Neural cell (in vitro differentiated cells): ENCODE results near the gene CEP350. TPM values are rescaled to one million over a fixed set of nuclear protein-coding genes. Genes with fewer than 3 reads are reported as not detected.
A peak's percentile ranks its signal among the peaks of the same experiment; 100 is the strongest.

Source experiments
- H2AFZ ChIP-seq: fragments of 200-600, 300-800 bp; sonication (generic), shearing (Covaris generic); 2 replicates; pipeline ENCODE4 v1.6.0; 2014; ENCODE audit warnings: low read depth, mild to moderate bottlenecking, antibody characterized with exemption, low read length, moderate library complexity
- H3F3A ChIP-seq: fragments of 200-600 bp; shearing (Covaris generic); 2 replicates; pipeline ENCODE4 v1.6.1; 2016; ENCODE audit warnings: mild to moderate bottlenecking, moderate library complexity, mixed read lengths, antibody characterized with exemption, low read length; ENCODE audit not compliant: insufficient read depth, poor library complexity, severe bottlenecking
- H3K27ac ChIP-seq: fragments of 200-600, 300-800 bp; sonication (generic), shearing (Covaris generic); 2 replicates; pipeline ENCODE4 v1.5.1; 2014; ENCODE audit warnings: mild to moderate bottlenecking, low read length, moderate library complexity
- H3K27me3 ChIP-seq: fragments of 300-800, 200-600 bp; sonication (generic), shearing (Covaris generic); 2 replicates; pipeline ENCODE4 v1.6.0; 2014; ENCODE audit warnings: mild to moderate bottlenecking, low read depth, low read length, moderate library complexity; ENCODE audit not compliant: insufficient read depth
- H3K36me3 ChIP-seq: fragments of 300-800, 200-600 bp; sonication (generic), shearing (Covaris generic); 2 replicates; pipeline ENCODE4 v1.5.1; 2014; ENCODE audit warnings: mild to moderate bottlenecking, antibody characterized with exemption, low read length, moderate library complexity; ENCODE audit not compliant: insufficient read depth
- H3K4me2 ChIP-seq: fragments of 300-800, 200-600 bp; sonication (generic), shearing (Covaris generic); 2 replicates; pipeline ENCODE4 v1.6.0; 2014; ENCODE audit warnings: mild to moderate bottlenecking, low read length
- H3K4me3 ChIP-seq: fragments of 300-800, 200-600 bp; sonication (generic), shearing (Covaris generic); 2 replicates; pipeline ENCODE4 v1.5.1; 2014; ENCODE audit warnings: mild to moderate bottlenecking, low read length, moderate library complexity
- H3K79me2 ChIP-seq: fragments of 200-600 bp; shearing (Covaris generic); replicated peaks from 2 replicates; pipeline ENCODE4 v1.6.0; 2014; ENCODE audit warnings: mild to moderate bottlenecking, low read length, moderate library complexity; ENCODE audit not compliant: insufficient read depth
- H3K9ac ChIP-seq: fragments of 300-800, 200-600 bp; sonication (generic), shearing (Covaris generic); 2 replicates; pipeline ENCODE4 v1.6.1; 2016; ENCODE audit warnings: mild to moderate bottlenecking, low read length, mixed read lengths
- H3K9me2 ChIP-seq: fragments of 200-600 bp; shearing (Covaris generic); 2 replicates; pipeline ENCODE4 v1.6.1; 2016; ENCODE audit warnings: mild to moderate bottlenecking, low read length, mixed read lengths; ENCODE audit not compliant: insufficient read depth
- H3K9me3 ChIP-seq: fragments of 200-600, 300-800 bp; sonication (generic), shearing (Covaris generic); 2 replicates; pipeline ENCODE4 v1.6.1; 2016; ENCODE audit warnings: mild to moderate bottlenecking, mixed run types, low read length, moderate library complexity, mixed read lengths
- H4K20me1 ChIP-seq: fragments of 200-600 bp; shearing (Covaris generic); 2 replicates; pipeline ENCODE4 v1.6.1; 2016; ENCODE audit warnings: mild to moderate bottlenecking, mixed run types; ENCODE audit not compliant: insufficient read depth
- CTCF ChIP-seq: fragments of 450-650 bp; IDR thresholded peaks from 2 replicates; pipeline ENCODE4 v1.5.1; 2014; ENCODE audit warnings: antibody characterized with exemption, mild to moderate bottlenecking, moderate library complexity; ENCODE audit not compliant: poor library complexity, severe bottlenecking
- EP300 ChIP-seq: fragments of 450-650 bp; conservative IDR thresholded peaks from 2 replicates; pipeline ENCODE4 v1.6.1; 2014; ENCODE audit warnings: antibody characterized with exemption, mild to moderate bottlenecking, moderate library complexity; ENCODE audit not compliant: poor library complexity, severe bottlenecking
- EZH2 ChIP-seq: fragments of 200-600, 300-800 bp; shearing (Covaris generic), sonication (generic); IDR thresholded peaks from 2 replicates; pipeline ENCODE4 v1.6.1; 2014; ENCODE audit warnings: antibody characterized with exemption, low read length, borderline replicate concordance, mild to moderate bottlenecking; ENCODE audit not compliant: insufficient read depth, poor library complexity, severe bottlenecking
- MXI1 ChIP-seq: fragments of 450-650 bp; conservative IDR thresholded peaks from 2 replicates; pipeline ENCODE4 v1.6.1; 2014; ENCODE audit warnings: antibody characterized with exemption, mild to moderate bottlenecking; ENCODE audit not compliant: poor library complexity, severe bottlenecking
- POLR2AphosphoS5 ChIP-seq: IDR thresholded peaks from 2 replicates; pipeline ENCODE4 v1.6.1; 2012
- RAD21 ChIP-seq: fragments of 450-650 bp; conservative IDR thresholded peaks from 2 replicates; pipeline ENCODE4 v1.6.1; 2014; ENCODE audit warnings: antibody characterized with exemption, mild to moderate bottlenecking, moderate library complexity
- SMC3 ChIP-seq: fragments of 450-650 bp; conservative IDR thresholded peaks from 2 replicates; pipeline ENCODE4 v1.6.1; 2014; ENCODE audit warnings: antibody characterized with exemption, mild to moderate bottlenecking, moderate library complexity; ENCODE audit not compliant: poor library complexity
- TAF1 ChIP-seq: IDR thresholded peaks from 2 replicates; pipeline ENCODE4 v1.6.1; 2012; ENCODE audit warnings: low read depth
- polyA plus RNA-seq: library from polyadenylated mRNA; depleted of rRNA; stranded (reverse); fragments of >200 nt; gene quantifications from 2 replicates; pipeline ENCODE4 v1.2.3, GENCODE V29; 2014
- TF ChIP-seq, protein P1 (sequence below): IDR thresholded peaks from 2 replicates; pipeline ENCODE4 v1.6.1; 2012; ENCODE audit warnings: borderline replicate concordance

CEP350 gene
- polyA plus RNA-seq, 1 donor from 2014 or later = 28.1 TPM

GRCh38 chr1:179950651-179951050 lies 4.0 kb upstream of the CEP350 start:
- H3K4me2 ChIP-seq = no peak overlapping the region
- H3K36me3 ChIP-seq = no peaks in the 10 kb centered on the region
- TF ChIP-seq MXI1 (no peak), CTCF (no peak), TAF1 (no peak), EP300 (no peak), RAD21 (no peak)
- no peak overlapping the region for H3K9ac ChIP-seq
- no peaks in the 10 kb centered on the region for H3K9me3 ChIP-seq
- no peaks in the 10 kb centered on the region for H4K20me1 ChIP-seq
- no peak overlapping the region for H3K4me3 ChIP-seq
- no peak overlapping the region for H2AFZ ChIP-seq
- H3K27me3 ChIP-seq = no peaks in the 10 kb centered on the region
- peaks cover 6% of the 10 kb centered on the region for H3K79me2 ChIP-seq
- no peak overlapping the region for H3K27ac ChIP-seq
- H3F3A ChIP-seq = peaks cover 6% of the 10 kb centered on the region
- H3K9me2 ChIP-seq = no peaks in the 10 kb centered on the region

DNA sequence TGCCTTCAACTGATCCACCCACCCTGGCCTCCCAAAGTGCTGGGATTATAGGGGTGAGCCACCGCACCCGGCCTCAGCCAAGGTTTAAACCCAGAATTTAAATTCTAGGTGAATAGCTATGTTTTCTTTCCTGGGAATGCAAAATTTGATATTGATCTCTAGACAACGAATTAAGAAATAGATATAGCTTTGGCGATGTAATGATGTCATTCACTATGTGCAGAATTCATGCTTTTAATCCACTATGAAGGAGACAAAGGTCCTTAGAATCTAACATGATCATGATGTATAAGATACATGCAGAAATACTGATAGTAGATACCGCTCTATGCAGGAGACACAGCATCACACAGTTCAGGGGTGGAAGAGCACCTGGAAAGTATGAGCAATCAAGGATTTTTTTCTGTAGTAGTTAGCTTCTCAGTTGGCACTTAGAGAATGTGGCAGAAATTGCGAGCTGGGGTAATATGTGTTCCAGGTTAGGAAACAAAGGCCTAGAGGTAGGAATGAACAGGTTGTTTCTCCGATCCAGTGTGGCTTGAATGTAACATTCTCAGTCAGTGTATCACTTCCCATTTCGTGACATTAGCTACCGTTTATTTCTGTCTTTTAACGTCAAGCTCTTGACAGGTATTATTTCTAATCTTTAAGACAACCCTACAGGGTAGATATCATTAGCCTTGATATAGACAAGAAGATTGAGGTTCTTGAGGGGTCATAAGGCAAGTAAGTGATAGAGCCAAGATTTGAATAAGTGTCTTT lies 3.0 kb upstream of the CEP350 start:
- no peak overlapping the region for H3K9ac ChIP-seq
- no peaks in the 10 kb centered on the region for H3K27me3 ChIP-seq
- peaks cover 15% of the 10 kb centered on the region for H3K79me2 ChIP-seq
- H3K9me2 ChIP-seq = no peaks in the 10 kb centered on the region
- H3K36me3 ChIP-seq = no peaks in the 10 kb centered on the region
- TF ChIP-seq EP300 (peak; percentile 22), POLR2AphosphoS5 (no peak)
- H3F3A ChIP-seq = peaks cover 6% of the 10 kb centered on the region
- peak overlapping the region; percentile 4 for H3K27ac ChIP-seq
- no peak overlapping the region for H3K4me3 ChIP-seq
- H4K20me1 ChIP-seq = no peaks in the 10 kb centered on the region
- no peak overlapping the region for H3K4me2 ChIP-seq
- H3K9me3 ChIP-seq = no peaks in the 10 kb centered on the region
- H2AFZ ChIP-seq = no peak overlapping the region

- Histone ChIP-seq H3F3A (peaks cover 6% of the 10 kb centered on the region), H3K27ac (no peak overlapping the region), H3K9me2 (no peaks in the 10 kb centered on the region), H3K36me3 (no peaks in the 10 kb centered on the region), H3K9me3 (no peaks in the 10 kb centered on the region), H2AFZ (no peak overlapping the region), H4K20me1 (no peaks in the 10 kb centered on the region), H3K4me3 (no peak overlapping the region), H3K27me3 (no peaks in the 10 kb centered on the region), H3K9ac (no peak overlapping the region), H3K4me2 (no peak overlapping the region), H3K79me2 (peaks cover 21% of the 10 kb centered on the region)
- TF ChIP-seq MXI1 (no peak), EP300 (no peak), EZH2 (no peak), POLR2AphosphoS5 (no peak), SMC3 (no peak)
- TF ChIP-seq, protein P1, sequence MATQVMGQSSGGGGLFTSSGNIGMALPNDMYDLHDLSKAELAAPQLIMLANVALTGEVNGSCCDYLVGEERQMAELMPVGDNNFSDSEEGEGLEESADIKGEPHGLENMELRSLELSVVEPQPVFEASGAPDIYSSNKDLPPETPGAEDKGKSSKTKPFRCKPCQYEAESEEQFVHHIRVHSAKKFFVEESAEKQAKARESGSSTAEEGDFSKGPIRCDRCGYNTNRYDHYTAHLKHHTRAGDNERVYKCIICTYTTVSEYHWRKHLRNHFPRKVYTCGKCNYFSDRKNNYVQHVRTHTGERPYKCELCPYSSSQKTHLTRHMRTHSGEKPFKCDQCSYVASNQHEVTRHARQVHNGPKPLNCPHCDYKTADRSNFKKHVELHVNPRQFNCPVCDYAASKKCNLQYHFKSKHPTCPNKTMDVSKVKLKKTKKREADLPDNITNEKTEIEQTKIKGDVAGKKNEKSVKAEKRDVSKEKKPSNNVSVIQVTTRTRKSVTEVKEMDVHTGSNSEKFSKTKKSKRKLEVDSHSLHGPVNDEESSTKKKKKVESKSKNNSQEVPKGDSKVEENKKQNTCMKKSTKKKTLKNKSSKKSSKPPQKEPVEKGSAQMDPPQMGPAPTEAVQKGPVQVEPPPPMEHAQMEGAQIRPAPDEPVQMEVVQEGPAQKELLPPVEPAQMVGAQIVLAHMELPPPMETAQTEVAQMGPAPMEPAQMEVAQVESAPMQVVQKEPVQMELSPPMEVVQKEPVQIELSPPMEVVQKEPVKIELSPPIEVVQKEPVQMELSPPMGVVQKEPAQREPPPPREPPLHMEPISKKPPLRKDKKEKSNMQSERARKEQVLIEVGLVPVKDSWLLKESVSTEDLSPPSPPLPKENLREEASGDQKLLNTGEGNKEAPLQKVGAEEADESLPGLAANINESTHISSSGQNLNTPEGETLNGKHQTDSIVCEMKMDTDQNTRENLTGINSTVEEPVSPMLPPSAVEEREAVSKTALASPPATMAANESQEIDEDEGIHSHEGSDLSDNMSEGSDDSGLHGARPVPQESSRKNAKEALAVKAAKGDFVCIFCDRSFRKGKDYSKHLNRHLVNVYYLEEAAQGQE = no peak
These were observed 2.4 kb upstream of the CEP350 start for GRCh38 chr1:179952186-179952585.
